ENCODE data around the gene KAZN.
"Not testable (repeated sequence)": the region's sequence is repeated elsewhere in the genome, so short reads cannot be mapped to it uniquely, and the experiment has no call there.

The KAZN gene

GRCh38 chr1:14570514-14570913 lies 28.0 kb upstream of the KAZN start:
- Histone ChIP-seq H3K4me3 (ENCODE audit: low read depth, low read length) (no peak overlapping the region), H3K4me1 (ENCODE audit: control insufficient read depth, insufficient read depth, low read length) (no peaks in the 10 kb centered on the region), H3K27me3 (ENCODE audit: control insufficient read depth, insufficient read depth, low read length) (no peaks in the 10 kb centered on the region), H3K36me3 (ENCODE audit: control insufficient read depth, insufficient read depth, low read length) (no peaks in the 10 kb centered on the region), H3K9ac (ENCODE audit: low read depth, low read length) (no peak overlapping the region), H3K9me3 (ENCODE audit: control insufficient read depth, insufficient read depth, low read length) (no peaks in the 10 kb centered on the region)

GRCh38 chr1:14571810-14572767 lies 26.4 kb upstream of the KAZN start:
- Histone ChIP-seq H3K36me3 (ENCODE audit: control insufficient read depth, insufficient read depth, low read length) (no peaks in the 10 kb centered on the region), H3K27me3 (ENCODE audit: control insufficient read depth, insufficient read depth, low read length) (no peaks in the 10 kb centered on the region), H3K4me1 (ENCODE audit: control insufficient read depth, insufficient read depth, low read length) (no peaks in the 10 kb centered on the region), H3K9me3 (ENCODE audit: control insufficient read depth, insufficient read depth, low read length) (no peaks in the 10 kb centered on the region), H3K9ac (ENCODE audit: low read depth, low read length) (no peak overlapping the region), H3K4me3 (ENCODE audit: low read depth, low read length) (no peak overlapping the region)

DNA sequence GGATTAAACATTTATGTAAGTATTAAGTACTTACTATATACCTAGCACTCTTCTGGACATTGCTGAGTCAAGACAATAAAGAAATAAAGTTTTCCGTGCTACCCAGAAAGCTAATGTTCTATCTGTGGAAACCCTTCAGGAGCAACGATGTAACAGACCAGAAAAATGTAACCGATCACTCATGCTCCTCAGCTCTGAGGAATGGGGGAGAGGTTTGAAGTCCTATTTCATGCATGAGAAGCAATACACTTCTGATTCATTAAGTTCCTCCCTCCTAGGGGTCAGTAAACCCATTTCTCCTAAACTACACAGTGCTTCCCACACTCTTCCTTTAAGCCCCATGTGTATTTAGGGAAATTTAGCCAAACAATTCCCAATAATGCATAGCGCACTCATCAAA lies 25.6 kb upstream of the KAZN start:
- Histone ChIP-seq H3K4me1 (ENCODE audit: control insufficient read depth, insufficient read depth, low read length) (no peaks in the 10 kb centered on the region), H3K9ac (ENCODE audit: low read depth, low read length) (no peak overlapping the region), H3K4me3 (ENCODE audit: low read depth, low read length) (no peak overlapping the region), H3K27me3 (ENCODE audit: control insufficient read depth, insufficient read depth, low read length) (peaks cover 2% of the 10 kb centered on the region), H3K9me3 (ENCODE audit: control insufficient read depth, insufficient read depth, low read length) (no peaks in the 10 kb centered on the region), H3K36me3 (ENCODE audit: control insufficient read depth, insufficient read depth, low read length) (no peaks in the 10 kb centered on the region)

- H3K27me3 ChIP-seq (ENCODE audit: control insufficient read depth, insufficient read depth, low read length), result peaks cover 2% of the 10 kb centered on the region
- H3K36me3 ChIP-seq (ENCODE audit: control insufficient read depth, insufficient read depth, low read length), result no peaks in the 10 kb centered on the region
- H3K9me3 ChIP-seq (ENCODE audit: control insufficient read depth, insufficient read depth, low read length), result no peaks in the 10 kb centered on the region
- no peaks in the 10 kb centered on the region for H3K4me1 ChIP-seq (ENCODE audit: control insufficient read depth, insufficient read depth, low read length)
- H3K9ac ChIP-seq (ENCODE audit: low read depth, low read length), result no peak overlapping the region
- H3K4me3 ChIP-seq (ENCODE audit: low read depth, low read length), result no peak overlapping the region
Observed at GRCh38 chr1:14576155-14576554, 22.3 kb upstream of the KAZN start.

DNA sequence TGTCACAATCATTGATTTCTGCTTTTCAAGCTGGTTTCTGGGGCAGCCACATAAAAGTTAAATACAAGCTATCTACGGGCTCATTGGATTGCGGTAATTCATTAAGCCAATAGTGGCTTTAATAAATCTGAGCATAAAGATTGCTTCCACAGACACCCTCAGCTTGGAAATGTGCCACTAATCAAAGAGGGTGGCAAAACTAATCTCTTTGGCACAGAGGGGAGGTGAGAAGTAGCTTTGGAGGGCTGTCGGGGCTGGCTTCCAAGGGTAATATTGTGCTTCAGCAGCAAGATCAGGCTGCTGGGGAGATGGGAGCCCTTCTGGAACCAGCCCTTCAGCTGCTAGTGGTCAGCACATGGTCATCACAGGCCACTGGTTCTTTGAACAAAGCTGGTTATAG lies 21.2 kb upstream of the KAZN start:
- Histone ChIP-seq H3K9me3 (ENCODE audit: control insufficient read depth, insufficient read depth, low read length) (no peaks in the 10 kb centered on the region), H3K4me3 (ENCODE audit: low read depth, low read length) (no peak overlapping the region), H3K4me1 (ENCODE audit: control insufficient read depth, insufficient read depth, low read length) (no peaks in the 10 kb centered on the region), H3K9ac (ENCODE audit: low read depth, low read length) (no peak overlapping the region), H3K27me3 (ENCODE audit: control insufficient read depth, insufficient read depth, low read length) (peaks cover 2% of the 10 kb centered on the region), H3K36me3 (ENCODE audit: control insufficient read depth, insufficient read depth, low read length) (no peaks in the 10 kb centered on the region)

DNA sequence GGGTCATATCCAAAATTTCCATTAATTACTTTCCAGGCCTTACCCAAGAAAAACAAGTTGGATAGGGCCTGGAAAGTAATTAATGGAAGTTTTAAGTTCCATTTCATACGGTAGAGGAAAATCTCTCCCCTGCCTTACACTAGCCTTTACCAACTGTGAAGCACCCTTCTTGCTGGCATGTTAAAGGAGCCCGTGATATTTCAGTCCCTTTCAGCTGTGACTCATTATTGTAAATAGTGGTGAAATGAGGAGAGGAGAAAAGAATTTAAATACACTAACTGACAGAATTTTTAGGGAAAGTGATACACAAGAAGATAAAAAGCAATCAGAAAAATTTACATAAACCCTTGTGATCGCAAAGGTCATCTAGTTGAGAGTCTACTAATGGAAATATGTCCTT lies 20.3 kb upstream of the KAZN start:
- Histone ChIP-seq H3K27me3 (ENCODE audit: control insufficient read depth, insufficient read depth, low read length) (peaks cover 2% of the 10 kb centered on the region), H3K4me3 (ENCODE audit: low read depth, low read length) (no peak overlapping the region), H3K36me3 (ENCODE audit: control insufficient read depth, insufficient read depth, low read length) (no peaks in the 10 kb centered on the region), H3K4me1 (ENCODE audit: control insufficient read depth, insufficient read depth, low read length) (no peaks in the 10 kb centered on the region), H3K9me3 (ENCODE audit: control insufficient read depth, insufficient read depth, low read length) (no peaks in the 10 kb centered on the region), H3K9ac (ENCODE audit: low read depth, low read length) (no peak overlapping the region)

DNA sequence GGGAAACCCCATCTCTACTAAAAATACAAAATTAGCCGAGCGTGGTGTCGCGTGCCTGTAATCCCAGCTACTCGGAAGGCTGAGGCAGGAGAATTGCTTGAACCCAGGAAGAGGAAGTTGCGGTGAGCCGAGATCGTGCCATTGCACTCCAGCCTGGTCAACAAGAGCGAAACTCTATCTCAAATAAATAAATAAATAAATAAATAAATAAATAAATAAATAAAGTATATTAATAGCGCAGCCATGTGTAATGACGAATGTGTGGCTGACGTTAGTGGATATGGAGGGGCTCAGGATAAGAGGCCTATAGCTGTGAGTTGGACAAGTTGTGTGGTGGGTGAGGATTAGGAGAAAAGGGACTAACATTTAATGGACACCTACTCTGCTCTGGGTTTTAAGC lies 18.2 kb upstream of the KAZN start:
- H3K27me3 ChIP-seq (ENCODE audit: control insufficient read depth, insufficient read depth, low read length); H3K9me3 ChIP-seq (ENCODE audit: control insufficient read depth, insufficient read depth, low read length); H3K36me3 ChIP-seq (ENCODE audit: control insufficient read depth, insufficient read depth, low read length); H3K4me1 ChIP-seq (ENCODE audit: control insufficient read depth, insufficient read depth, low read length); H3K4me3 ChIP-seq (ENCODE audit: low read depth, low read length); H3K9ac ChIP-seq (ENCODE audit: low read depth, low read length): not testable (repeated sequence)

- no peaks in the 10 kb centered on the region for H3K36me3 ChIP-seq (ENCODE audit: control insufficient read depth, insufficient read depth, low read length)
- H3K4me3 ChIP-seq (ENCODE audit: low read depth, low read length), result no peak overlapping the region
- H3K9me3 ChIP-seq (ENCODE audit: control insufficient read depth, insufficient read depth, low read length), result no peaks in the 10 kb centered on the region
- peaks cover 8% of the 10 kb centered on the region for H3K27me3 ChIP-seq (ENCODE audit: control insufficient read depth, insufficient read depth, low read length)
- no peak overlapping the region for H3K9ac ChIP-seq (ENCODE audit: low read depth, low read length)
- no peaks in the 10 kb centered on the region for H3K4me1 ChIP-seq (ENCODE audit: control insufficient read depth, insufficient read depth, low read length)
Observed at GRCh38 chr1:14580986-14581385, 17.5 kb upstream of the KAZN start.

DNA sequence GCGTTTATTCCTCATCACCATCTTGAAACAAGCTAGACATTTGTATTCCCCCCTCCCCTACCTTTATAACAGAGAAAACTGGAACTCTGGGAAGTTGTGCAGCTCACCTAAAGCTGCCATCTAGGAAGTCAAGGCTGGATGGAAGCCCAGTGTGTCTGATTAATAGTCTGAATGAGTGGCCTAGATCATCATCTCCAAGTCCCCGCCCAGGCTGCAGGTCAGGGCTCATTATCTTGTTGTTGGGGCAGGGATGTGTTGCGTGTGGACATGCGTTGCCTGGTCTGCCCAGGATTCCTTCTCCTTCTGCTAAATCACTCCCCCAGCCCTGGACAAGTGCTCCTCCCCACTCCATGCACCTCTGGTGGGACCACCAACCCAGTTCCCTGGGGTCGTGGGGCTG lies 14.7 kb upstream of the KAZN start:
- H3K9ac ChIP-seq (ENCODE audit: low read depth, low read length), result no peak overlapping the region
- peaks cover 9% of the 10 kb centered on the region for H3K27me3 ChIP-seq (ENCODE audit: control insufficient read depth, insufficient read depth, low read length)
- H3K4me3 ChIP-seq (ENCODE audit: low read depth, low read length), result no peak overlapping the region
- H3K36me3 ChIP-seq (ENCODE audit: control insufficient read depth, insufficient read depth, low read length), result no peaks in the 10 kb centered on the region
- no peaks in the 10 kb centered on the region for H3K4me1 ChIP-seq (ENCODE audit: control insufficient read depth, insufficient read depth, low read length)
- no peaks in the 10 kb centered on the region for H3K9me3 ChIP-seq (ENCODE audit: control insufficient read depth, insufficient read depth, low read length)

GRCh38 chr1:14585728-14586127 lies 12.8 kb upstream of the KAZN start:
- no peaks in the 10 kb centered on the region for H3K9me3 ChIP-seq (ENCODE audit: control insufficient read depth, insufficient read depth, low read length)

DNA sequence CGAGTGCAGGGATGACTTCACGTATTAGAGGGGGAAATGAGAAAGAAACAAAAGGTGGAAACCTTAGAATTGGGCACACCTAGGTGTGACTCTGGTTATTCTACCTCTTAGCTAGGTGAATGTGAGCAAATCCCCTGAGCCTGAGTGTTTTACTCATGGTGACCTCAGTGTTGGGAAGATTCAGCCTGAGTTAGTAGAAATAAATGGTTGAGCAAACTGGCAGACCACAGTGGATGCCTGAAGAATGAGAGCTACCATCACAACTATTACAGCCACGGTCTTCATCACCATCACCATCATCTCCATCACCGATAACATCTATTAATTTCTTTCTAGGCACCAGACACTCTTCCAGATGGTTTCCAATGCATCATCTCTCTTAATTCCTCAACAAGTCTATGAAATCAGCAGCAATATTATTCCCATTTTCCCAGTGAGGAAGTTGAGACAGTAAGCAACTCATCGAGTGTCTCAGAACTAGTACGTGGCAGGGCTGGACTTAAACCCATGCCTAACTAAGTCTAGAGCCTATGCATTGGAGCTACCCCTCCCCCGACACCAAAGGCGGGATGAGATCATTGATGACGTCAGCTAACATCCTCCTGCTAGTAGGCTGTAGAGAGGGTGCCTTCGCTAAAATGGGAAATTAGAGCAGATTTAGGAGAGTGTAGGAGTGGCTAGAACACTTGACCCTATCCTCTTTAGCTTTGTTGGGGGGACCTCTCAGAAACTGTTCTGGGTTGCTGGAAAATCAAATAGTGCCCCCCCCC lies 7.9 kb upstream of the KAZN start:
- Histone ChIP-seq H3K27me3 (ENCODE audit: control insufficient read depth, insufficient read depth, low read length) (peaks cover 24% of the 10 kb centered on the region), H3K4me1 (ENCODE audit: control insufficient read depth, insufficient read depth, low read length) (peaks cover 33% of the 10 kb centered on the region), H3K9ac (ENCODE audit: low read depth, low read length) (no peak overlapping the region), H3K4me3 (ENCODE audit: low read depth, low read length) (no peak overlapping the region), H3K36me3 (ENCODE audit: control insufficient read depth, insufficient read depth, low read length) (no peaks in the 10 kb centered on the region), H3K9me3 (ENCODE audit: control insufficient read depth, insufficient read depth, low read length) (no peaks in the 10 kb centered on the region)

More at GRCh38 chr1:14585728-14586127, 12.8 kb upstream of the KAZN start:
- no peaks in the 10 kb centered on the region for H3K36me3 ChIP-seq (ENCODE audit: control insufficient read depth, insufficient read depth, low read length)
- no peak overlapping the region for H3K9ac ChIP-seq (ENCODE audit: low read depth, low read length)
- H3K27me3 ChIP-seq (ENCODE audit: control insufficient read depth, insufficient read depth, low read length), result peaks cover 13% of the 10 kb centered on the region
- no peak overlapping the region for H3K4me3 ChIP-seq (ENCODE audit: low read depth, low read length)
- H3K4me1 ChIP-seq (ENCODE audit: control insufficient read depth, insufficient read depth, low read length), result peaks cover 3% of the 10 kb centered on the region

DNA sequence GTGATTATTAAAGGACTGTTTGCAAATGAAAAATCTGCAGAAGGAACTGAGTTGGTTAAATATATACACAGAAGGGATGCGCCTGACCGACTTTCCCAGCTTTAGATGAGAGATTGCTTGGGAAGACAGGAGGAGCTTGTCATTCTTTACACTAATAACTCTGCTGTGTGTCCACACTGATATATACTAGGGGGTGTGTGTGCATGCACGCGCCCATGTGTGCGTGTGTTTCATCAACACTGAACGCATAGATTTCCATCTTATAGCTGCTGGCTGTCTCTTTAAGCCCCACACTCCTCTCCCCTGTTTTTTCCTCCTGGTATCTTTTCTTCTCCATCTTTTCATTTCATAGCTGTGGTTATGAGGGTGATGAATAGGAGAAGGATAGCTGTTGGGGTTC lies 6.9 kb upstream of the KAZN start:
- no peak overlapping the region for H3K9ac ChIP-seq (ENCODE audit: low read depth, low read length)
- H3K36me3 ChIP-seq (ENCODE audit: control insufficient read depth, insufficient read depth, low read length), result no peaks in the 10 kb centered on the region
- H3K27me3 ChIP-seq (ENCODE audit: control insufficient read depth, insufficient read depth, low read length), result peaks cover 21% of the 10 kb centered on the region
- no peaks in the 10 kb centered on the region for H3K9me3 ChIP-seq (ENCODE audit: control insufficient read depth, insufficient read depth, low read length)
- H3K4me3 ChIP-seq (ENCODE audit: low read depth, low read length), result no peak overlapping the region
- H3K4me1 ChIP-seq (ENCODE audit: control insufficient read depth, insufficient read depth, low read length), result peaks cover 33% of the 10 kb centered on the region
